GM19463 (cell line): ENCODE results near the gene MAP3K15.

Experiments
- ATAC-seq: cut with Tn5 transposase; IDR thresholded peaks from one replicate; pipeline ENCODE4 v1.9.1; 2021; ENCODE audit warnings: mild to moderate bottlenecking, moderate library complexity; ENCODE audit not compliant: unreplicated experiment

MAP3K15 gene

GRCh38 chrX:19403696-19404095 lies 111.6 kb downstream of the MAP3K15 start:
- no peak for ATAC-seq

DNA sequence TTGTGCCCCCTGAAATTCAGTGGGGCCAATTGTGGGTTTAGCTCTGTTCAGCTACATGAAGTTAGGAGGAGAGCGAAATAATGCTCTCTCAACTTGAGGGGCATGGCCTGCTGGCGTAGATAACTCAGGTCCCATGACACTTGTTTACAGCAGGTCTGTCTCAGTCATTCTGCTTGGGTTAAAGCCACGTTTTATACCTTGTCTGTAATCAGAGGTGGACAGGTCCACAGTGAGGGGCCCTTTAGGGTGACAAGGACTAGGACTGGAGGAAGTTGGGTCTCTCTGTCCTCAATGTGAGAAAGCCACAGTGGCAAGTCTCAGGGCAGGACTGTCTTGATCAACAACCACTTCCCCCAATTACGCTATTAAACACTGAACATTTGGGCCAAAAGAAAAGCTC lies 122.6 kb downstream of the MAP3K15 start:
- no peak for ATAC-seq

GRCh38 chrX:19392078-19392477 lies 123.2 kb downstream of the MAP3K15 start:
- ATAC-seq: no peak

GRCh38 chrX:19389227-19389845 lies 126.0 kb downstream of the MAP3K15 start:
- ATAC-seq: no peak

DNA sequence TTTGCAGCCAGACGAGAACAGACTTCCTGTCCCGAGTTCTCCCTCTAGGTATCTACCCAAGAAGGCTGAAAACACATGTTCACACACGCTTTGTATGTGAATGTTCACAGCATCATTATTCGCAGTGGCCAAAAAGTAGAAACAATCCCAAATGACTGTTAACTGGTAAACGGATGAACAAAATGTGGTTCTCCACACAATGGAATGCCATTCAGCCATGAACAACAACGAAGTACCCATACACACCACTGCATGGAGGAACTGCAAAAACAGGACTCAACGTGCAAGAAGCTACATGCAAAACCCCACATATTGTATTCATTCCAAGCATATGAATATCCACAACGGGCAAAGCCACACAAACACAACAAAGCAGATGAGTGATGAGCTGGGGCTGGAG lies 126.6 kb downstream of the MAP3K15 start:
- no peak for ATAC-seq

GRCh38 chrX:19388064-19388679 lies 127.1 kb downstream of the MAP3K15 start:
- no peak for ATAC-seq

- ATAC-seq: no peak
Observed at GRCh38 chrX:19386679-19387078, 128.6 kb downstream of the MAP3K15 start.

- ATAC-seq: no peak
Observed at GRCh38 chrX:19382555-19383145, 132.7 kb downstream of the MAP3K15 start.

- ATAC-seq: no peak
Observed at GRCh38 chrX:19381326-19381725, 134.0 kb downstream of the MAP3K15 start.

DNA sequence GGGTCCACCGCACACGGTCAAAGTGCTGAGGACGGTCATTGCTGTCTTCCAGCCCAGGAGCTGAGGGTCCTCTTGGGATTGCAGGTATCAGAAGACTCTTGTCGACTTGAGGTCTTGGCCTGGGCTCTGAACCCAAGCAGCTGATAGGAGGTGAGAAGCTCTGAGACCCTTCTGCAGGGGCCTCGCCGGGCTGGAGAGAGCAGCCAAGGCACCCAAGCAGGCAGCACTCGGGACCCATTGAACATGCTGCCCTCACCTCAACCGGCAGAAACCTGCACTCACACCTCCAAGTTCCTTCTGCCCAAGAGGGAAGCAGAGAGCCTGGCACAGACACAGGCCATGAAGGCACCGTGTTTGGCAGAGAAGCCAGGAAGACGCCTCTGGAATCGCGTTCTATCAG lies 137.5 kb downstream of the MAP3K15 start:
- ATAC-seq: no peak

GRCh38 chrX:19375546-19375945 lies 139.8 kb downstream of the MAP3K15 start:
- no peak for ATAC-seq

GRCh38 chrX:19373351-19373891 lies 141.9 kb downstream of the MAP3K15 start:
- ATAC-seq: no peak

DNA sequence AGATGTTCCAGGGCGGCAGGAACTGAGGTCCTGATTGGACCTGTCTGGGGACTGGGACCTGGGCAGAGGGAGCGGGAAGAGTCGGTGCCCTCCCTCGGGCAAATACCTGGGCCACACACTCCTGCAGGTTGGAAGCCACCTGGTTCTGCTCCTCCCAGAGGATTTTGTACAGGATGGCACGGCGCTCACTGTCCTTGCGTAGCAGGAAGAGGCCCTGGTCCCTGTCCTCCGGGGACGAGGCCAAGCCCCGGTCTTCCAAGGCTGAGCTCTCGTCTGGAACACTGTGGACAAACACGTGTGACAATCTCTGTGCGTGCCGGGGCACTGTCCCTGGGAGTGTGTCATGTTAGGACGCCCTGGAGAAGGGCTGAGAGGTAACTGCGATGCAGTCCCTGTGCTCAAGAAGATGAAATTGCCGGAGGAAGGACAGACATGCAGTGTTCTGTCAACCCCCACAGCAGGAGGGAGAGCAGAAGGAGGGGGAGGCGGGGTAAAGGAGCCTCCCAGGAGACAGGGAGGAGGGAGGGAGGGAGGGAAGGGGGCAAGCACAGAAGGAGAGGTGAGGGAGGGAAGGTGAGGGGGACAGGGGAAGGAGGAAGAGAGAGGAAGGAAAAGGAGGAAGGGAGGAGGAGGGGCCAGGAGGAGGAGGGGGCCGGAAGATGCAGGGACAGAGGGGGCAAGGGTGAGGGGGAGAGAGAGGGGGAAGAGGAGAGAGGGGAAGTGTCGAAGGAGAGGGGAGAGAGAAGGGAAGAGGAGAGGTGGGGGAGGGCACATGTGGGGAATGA lies 142.6 kb downstream of the MAP3K15 start:
- ATAC-seq: peak; percentile 40

- peak; percentile 82 for ATAC-seq
Observed at GRCh38 chrX:19372170-19372546, 143.2 kb downstream of the MAP3K15 start.

GRCh38 chrX:19370061-19370460 lies 145.2 kb downstream of the MAP3K15 start:
- no peak for ATAC-seq

DNA sequence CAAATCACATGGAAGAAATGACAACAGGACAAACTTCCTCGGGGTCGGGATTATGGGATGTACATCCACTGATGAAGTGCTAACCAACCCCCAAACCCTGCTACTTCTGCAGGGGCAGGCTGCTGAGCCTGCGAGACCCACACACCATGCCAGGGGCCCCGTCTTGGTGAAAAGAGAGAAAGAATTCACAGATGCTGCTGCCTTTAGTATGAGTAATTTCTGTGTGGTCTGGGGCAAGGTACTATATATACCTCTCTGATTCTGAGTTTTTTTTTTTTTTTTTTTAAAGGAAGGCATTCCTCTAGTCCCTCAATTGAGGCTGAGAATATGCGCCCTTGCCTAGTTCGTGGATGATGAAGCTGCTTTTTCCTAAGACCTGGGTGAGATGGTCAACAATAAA lies 146.7 kb downstream of the MAP3K15 start:
- no peak for ATAC-seq

- ATAC-seq: no peak
Observed at GRCh38 chrX:19361701-19362100, 153.6 kb downstream of the MAP3K15 start.

DNA sequence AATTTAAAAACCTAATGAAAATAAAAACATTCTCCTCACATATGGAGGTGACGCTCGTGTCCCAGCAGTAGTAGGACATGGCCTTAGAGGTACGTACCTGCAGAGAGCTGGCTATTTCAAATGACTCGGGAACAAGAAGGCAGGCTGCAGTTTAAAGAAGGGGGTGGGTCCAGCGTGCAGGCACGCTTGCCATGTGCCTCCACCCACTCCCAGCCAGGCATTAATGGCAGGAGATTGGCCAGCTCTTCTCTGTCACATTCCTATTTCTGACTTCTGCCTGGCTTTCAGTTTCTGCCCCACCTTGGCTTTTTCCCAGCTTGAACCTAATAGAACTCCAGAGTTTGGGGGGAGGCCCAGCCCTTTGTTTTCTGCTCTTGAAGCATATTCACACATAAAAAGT lies 154.4 kb downstream of the MAP3K15 start:
- ATAC-seq: no peak

DNA sequence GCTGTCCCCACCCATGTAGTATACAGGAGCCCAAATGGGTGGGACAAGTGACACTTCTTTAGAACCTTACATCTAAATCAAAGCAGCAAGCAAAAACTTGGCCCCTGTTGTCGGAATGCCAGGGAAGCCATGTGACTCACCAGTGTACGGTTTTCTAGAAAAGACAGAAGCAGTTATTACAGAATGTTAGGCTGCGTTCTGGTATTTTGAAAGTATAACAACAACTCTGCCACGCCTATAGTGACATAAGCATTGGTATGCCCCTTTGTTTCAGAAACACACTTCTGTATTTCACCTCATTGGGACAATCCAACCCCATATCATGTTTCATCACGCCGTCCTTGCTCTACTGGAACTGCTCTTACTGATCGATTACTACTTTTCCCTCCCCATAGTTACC lies 156.8 kb downstream of the MAP3K15 start:
- ATAC-seq: no peak

- no peak for ATAC-seq
Observed at GRCh38 chrX:19354625-19355024, 160.7 kb downstream of the MAP3K15 start.

- peak; percentile 87 for ATAC-seq
Observed at GRCh38 chrX:19350941-19351384, 164.3 kb downstream of the MAP3K15 start.
